Endometrium (tissue), 2 donors: ENCODE measurements around the gene DOK5.

Experiments
- FAIRE-seq: peaks from 2 replicates; lab custom pipeline; 2012; peaks lifted over from hg19 to GRCh38; lab: Jason Lieb, UNC
- donor health status: control.
- donor health status: control.

The DOK5 gene

DNA sequence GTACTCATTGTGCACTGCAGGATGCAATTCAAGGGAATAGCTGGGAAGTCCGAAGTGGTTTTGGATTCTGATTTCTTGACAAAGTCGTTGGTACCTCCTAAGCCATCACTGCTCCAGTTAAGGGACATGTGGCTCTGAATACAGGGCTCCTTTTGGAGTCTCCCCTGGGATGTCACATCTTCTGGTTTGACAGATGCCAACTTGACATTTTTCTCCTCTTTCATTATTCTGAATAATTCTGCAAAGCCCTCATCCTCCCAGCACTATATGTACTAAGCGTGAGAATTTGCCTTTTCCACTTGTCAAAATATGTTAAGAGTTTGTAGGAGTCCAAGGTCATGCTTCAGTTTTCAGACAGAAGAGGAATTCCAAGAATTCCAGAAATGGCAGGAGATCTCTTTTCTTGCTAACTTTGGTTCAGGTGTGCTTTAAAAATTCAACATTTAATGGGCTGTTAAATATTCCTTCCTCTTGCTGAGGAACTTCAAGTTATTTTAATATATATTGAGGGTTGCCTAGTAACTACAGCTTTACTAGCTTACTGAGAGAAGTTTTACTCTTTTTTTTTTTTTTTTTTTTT is 38.7 kb downstream of the DOK5 start:
- FAIRE-seq, result no peak

DNA sequence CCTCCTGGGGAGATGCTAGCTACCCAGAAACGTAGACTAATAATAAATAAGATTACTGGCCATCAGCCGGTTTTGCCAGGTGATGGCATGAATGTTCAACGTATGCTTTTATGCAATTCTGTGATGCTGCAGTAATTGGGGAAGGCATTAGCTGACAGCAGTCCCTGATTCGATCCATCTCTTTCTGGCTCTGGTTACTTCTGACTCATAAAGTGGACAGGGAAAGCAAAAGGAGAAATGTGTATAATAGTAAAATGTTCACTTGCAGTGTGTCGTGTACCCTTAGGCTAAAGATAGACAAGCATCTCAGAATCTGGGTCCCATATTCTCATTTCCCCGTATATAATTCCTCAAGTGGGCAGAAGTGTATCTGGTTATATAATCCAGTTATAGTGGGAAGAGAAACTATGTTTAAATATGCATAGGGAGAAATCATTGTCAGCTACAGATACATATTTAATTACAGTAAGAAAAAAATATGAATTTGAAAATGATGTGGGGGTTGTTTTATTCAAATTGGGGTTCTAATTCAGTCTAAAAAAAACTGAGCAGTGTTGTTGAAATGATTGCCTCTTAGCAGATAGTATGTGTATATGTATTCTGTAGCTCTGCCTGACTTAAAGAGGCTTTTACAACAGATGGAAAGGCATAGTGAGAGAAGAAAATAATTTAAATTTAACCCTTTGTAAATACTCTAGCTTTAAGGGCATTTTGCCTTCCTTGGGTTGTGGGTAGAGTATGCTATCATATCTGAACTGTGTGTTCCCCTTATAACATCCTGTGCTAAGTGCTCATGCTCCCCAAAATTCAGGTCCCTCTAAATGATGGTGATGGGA is 40.6 kb downstream of the DOK5 start:
- FAIRE-seq, result no peak

DNA sequence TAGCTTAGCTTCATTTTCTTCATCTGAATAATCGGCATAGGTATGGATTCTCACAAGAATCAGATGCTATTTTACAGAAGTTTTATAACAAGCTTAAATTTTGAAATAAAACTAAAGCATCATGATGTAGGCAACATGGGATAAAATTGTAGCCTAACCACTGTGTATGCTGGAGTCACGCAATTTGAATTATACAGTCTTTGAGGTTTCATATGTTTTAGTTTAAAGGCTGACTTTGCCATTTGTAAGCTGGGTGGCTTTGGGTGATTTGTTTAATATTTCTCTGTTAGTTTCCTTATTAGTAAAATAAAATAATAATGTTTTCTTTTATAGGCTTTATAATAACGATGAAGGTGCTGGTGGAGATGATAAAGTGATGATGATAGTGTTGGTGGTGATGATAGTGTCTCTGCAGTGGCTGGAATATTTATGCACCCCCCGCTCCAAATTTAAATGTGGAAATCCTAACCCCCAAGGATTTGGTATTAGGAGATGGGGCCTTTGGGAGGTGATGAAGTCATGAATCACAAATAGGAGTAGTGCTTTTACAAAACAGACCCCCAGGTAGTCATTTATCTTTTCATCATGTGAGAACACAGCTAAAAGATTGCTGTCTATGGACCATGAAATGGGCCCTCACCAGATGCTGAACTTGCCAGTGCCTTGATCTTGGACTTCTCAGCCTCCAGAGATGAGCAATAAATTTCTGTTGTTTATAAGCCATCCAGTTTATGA is 42.0 kb downstream of the DOK5 start:
- no peak for FAIRE-seq

DNA sequence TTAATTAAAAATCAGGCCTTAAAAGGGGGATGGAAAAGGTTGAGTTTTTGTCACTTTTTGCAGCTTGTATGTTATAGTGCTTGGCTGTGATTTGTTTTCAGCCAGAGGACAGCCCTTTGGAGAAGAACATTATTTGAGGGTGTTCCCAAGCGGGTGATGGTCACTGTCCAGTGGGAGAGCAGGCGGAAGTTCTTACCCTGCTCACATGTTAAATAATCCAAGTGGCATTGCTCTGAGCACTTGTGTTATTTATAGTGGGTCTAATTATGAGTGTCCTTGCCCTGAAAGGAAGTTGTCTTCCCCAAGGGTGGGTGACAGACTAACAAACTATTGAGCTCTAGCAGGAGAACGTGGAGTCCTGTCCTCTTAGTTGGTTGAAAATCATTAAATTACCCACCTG is 49.5 kb downstream of the DOK5 start:
- no peak for FAIRE-seq

DNA sequence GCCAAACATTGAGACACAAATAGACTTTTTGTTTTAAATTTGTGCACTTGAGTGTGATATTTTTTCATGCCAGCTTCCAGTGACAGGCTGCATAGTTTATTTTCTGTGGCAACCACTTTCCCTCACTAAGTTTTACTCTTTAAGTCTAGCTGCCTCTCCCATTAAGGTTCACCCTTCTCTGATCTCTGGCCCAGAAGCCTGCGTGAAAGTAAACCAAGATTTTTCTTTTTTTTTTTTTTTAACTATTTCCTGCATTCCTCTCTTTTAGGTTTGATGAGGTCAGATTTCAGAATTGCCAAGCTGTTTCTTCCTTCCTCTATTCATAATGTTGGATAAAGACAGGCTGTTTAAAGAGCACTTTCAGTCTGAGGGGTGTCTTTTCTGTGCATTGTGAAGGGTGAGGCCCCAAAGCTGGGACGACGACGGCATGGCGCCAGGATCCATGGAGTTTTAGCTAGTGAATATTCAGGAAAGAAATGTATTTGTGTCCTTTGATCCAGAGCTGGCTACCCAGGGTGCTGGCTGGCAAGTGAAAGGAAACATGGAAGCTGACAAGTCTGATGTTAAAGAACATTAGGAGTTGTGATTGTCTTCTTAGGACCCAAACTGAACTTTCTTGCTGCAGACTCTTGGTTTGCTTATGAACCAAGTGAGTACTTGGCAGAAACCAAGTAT is 50.7 kb downstream of the DOK5 start:
- no peak for FAIRE-seq

DNA sequence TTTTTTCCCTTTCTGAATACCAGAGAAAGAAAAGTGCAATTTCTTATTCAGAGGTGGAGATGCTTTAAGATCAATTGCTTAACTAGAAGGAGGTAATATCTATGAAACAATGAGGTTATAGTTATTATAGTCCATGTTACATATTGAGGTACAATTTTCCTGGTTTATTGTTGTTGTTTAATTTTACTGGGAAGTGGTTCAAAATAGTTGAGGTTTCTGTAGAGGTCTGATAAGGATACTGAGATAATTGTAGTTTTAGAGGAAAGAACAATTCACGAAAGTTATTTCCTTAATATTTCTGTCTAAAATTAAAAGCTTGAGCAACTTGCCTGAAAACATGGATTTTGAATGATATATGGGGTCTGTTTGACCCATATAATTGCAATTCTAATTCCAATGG is 51.4 kb downstream of the DOK5 start:
- FAIRE-seq, result no peak

DNA sequence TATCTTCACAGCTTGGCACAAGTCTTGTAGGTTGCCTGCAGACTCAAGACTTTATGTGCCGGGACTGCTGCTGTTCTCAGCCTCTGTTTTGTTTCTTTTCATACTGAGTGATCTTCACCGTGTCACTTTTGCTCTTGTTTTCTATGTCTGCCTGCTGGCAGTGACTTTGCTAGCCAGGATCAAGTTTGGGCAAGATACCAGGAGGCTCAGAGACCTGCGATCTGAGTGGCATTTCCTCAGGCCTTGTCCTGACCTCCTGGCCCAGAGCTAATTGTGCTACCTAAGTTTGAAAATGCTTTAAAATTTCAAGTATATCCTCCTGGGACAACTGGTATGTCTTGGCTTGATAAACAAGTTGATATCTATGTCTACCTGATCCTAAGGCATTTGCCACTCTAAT is 57.2 kb downstream of the DOK5 start:
- FAIRE-seq, result no peak

DNA sequence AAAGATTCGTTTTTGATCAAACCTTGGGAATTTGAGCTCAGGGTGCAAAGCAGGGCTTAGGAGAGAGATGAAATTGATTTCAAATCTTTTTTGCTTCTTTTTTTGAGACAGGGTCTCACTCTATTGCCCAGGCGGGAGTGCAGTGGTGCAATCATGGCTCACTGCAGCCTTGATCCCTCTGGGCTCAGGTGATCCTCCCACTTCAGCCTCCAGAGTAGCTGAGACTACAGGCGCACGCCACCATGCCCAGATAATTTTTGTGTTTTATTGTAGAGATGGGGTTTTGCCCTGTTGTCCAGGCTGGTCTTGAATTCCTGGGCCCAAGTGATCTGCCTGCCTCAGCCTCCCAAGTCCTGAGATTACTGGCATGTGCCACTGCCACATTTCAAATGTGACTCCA is 58.7 kb downstream of the DOK5 start:
- FAIRE-seq, result no peak

DNA sequence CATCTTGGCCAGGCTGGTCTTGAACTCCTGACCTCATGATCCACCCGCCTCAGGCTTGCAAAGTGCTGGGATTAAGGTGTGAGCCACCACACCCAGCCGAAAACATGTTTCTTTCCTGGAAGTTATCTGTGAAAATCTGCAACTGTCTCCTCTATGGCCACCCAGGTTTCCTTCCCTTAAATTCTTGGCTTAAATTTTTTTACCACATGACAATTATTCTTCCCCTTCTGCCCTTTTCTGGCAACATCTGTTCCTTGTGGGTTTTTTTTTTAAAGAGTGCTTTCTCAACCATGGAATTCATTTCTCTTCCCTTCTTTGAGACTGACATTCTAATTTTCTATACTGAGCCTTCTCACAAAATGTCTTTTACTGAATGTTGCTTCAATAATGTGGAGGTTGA is 59.6 kb downstream of the DOK5 start:
- no peak for FAIRE-seq

DNA sequence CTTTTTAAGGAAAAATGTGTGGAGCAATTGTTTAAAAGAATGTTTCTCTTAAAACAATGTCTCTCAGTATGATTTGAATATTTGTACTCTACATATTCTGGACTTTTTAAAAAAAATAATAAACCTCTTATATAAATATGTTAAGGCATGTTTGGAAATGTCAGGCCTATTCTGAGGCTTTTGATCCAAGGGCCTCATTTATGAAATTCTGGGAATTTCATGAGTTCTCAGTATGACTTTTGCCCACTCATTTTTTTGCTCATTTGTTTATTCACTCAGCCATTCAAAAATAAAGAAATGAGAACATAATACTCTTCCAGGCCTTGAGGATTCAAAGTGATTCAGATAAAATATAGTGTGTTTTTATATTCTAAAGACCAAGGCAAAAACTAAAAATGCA is 60.4 kb downstream of the DOK5 start:
- FAIRE-seq, result no peak

DNA sequence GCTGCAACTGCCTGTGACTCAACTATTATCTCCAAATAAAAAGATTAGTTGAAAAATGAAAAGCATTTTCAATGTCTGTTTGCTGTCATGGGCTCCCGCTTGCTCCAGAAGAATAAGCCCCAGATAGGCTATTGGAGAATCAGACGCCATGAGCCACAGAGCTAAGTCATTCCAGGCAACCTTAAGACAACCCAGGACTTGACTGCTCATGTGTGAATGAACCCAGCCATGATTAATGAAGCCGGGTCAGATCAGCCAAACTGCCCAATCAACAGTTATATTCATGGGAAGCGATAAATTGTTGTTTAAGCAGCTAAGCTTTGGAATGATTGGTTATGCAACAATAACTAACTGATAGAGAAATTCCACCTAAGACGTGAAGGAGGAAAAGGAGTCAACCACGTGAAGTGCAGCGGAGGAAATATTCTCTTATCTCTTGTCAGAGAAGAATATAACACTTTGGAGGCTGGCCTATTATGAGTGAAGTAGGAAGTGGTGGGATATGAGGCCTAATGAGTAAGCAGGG is 64.2 kb downstream of the DOK5 start:
- FAIRE-seq, result no peak

DNA sequence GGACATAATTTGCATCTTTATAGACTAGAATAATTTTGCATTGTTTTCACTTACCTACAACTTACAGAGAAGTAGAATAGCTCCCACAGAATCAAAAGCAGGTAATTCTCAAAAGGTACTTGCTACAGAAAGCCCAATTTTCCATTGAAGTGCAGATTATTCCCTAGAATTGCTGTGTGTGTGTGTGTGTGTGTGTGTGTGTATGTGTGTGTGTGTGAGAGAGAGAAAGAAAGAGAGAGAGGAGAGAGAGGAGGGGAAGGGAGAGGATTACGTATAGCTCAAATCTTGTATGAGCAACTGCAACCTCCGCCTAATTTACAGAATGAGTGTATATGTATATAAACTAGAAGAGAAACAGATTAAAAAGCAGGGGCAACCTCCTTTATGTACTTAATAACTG is 68.0 kb downstream of the DOK5 start:
- FAIRE-seq, result no peak

DNA sequence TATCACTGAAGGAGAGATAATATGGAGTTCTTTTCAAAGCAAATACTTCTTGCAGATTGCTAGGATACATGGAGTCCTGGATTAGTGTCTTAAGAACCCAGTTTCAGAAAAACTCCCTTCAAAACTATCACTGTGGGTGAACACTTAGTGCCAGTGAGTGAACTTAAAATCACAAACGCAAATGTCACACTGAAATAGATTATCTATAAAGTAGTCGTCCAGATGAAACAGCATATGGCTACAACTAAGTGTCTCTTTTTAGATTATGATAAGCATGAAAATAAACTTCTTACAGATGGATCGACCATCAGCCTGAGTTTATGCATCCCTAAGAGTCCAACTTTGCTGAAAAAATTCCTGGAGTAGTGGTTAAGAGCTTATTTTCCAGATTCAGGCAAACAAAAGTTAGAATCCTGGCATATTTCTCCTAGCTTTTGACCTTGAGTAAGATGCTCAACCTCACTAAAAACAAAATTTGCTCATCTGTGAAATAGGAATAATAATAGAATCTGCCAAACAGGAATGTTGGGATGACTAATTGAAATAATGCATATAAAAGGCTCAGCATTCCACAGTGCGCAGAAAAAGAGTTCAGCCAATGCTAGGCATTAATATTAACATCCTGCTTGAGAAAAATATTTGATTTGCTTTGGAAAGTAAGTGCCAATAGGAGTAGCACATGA is 70.4 kb downstream of the DOK5 start:
- FAIRE-seq, result no peak

DNA sequence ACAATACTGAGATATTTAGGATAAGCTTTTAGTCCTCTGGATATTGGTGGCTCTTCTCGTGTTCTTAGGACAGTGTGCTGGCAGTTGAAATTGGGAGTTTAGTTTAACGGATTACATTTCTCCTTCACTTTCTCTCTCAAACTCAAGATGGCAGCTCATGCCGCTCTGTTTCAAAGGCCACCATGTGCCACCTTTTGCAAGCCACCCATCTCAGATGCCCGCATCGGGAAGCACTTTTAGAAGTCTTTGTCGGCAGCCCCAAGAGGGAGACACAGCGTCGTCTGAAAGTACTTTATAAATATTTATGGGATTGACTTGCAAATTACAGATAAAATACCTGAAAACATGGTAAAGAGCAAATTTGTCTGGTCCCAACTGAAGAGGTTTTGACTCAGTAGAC is 73.5 kb downstream of the DOK5 start:
- FAIRE-seq, result no peak

DNA sequence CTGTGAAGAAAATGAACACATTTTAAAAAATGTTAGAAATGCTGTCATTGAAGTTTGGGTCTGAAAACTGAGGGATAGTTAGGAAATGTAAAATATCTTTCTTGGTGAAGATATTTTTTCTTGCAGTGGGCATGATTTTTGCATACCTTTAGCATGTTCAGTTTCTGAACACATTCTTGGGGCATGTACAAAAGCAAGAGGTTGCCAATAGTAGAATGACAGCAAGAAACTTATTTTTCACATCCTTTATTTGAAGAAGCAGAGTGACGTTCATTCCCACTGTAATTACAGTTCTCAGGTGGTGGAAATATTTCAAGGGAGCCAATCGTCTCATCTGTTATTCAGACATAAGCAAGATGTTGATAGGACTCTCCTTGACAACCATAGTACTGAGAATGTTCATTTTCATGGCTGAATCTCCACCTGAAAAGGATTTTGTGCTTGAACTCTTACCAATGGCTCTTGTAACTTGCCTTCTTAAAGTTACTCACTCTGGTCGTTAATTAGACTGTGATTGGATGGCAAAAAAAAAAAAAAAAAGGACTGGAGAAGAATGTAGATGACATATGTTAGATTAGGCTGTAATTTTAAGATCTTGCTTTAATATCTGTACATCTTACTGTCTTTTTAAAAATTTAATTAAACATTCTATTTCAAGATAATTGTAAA is 74.4 kb downstream of the DOK5 start:
- no peak for FAIRE-seq

DNA sequence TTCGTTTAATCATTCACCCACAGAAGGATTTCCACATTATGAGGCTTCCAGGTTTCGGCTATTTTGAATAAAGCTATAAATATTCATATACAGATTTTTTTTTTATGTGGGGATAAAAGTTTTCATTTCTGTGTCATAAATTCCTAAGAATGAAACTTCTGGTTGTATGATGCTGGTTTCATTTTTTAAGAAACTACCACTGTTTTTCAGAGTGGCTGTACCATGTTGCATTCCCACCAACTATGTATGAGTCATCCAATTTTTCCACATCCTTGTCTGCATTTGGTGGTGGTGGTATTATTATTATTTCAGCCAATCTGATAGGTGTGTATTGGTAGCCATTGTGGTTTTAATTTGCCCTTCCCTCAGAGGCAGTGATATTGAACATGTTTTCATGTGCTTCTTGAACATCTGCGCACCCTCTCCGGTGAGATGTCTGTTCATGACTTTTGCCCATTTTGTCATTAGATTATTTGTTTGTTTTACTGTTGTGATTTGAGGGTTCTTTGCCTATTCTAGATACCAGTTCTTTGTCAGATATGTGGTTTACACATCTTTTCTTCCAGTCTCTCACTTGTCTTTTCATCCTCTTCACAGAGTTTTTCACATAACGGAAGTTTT is 75.5 kb downstream of the DOK5 start:
- no peak for FAIRE-seq

DNA sequence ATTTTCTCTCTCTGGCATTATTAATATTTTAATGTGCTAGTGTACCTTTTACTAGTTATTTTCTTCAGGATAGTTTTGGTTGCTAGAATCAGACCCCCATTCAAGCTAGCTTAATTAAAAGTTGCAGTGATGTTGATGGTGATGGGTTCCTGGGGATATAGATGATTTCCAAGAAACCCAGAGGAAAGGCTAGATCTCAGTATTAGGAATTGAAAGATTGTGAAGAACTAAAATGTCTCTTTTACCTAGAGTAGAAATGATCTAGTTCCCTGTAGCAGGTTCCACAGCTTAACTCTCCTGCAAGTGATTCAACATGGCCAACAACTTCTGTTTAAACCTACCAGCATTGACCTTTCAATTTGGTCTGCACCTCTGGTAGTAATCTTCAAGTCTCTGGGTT is 78.6 kb downstream of the DOK5 start:
- no peak for FAIRE-seq

DNA sequence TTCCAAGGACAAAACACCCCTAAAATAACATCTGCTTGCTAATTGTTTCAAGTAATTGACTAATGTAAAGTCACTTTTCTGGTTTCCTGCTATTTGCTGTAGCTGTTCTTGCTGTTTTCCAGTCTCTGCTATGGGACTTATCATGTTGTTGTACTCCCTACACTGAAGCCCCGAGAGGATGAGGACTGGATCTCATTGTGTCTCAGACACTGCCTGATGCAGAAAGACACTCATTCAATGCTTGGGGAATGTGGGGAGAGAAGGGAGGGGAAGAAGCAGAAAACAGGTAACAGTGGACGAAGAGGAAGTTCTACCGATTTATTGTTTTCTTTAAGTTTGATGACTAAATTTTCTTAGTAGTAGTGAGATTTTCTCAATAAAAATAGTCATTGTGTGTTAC is 79.8 kb downstream of the DOK5 start:
- FAIRE-seq, result no peak

DNA sequence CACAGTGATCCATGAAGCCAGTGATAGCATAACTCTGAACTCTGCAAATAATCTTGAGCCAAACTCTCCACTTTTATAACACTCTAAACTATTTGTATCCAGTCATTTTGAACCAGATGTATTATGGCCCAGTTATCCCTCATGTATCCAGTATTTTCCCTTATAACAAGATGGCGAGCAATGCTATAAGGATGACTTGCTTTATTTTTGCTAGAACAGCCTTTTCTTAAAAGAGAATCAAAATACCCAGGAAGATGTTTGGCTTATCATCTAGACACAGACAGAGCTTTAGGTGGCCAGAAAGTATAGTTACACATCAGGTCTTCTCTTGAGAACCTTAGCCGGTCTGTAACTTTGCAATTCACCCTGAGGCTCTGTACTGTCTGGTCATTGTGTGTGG is 81.0 kb downstream of the DOK5 start:
- no peak for FAIRE-seq

DNA sequence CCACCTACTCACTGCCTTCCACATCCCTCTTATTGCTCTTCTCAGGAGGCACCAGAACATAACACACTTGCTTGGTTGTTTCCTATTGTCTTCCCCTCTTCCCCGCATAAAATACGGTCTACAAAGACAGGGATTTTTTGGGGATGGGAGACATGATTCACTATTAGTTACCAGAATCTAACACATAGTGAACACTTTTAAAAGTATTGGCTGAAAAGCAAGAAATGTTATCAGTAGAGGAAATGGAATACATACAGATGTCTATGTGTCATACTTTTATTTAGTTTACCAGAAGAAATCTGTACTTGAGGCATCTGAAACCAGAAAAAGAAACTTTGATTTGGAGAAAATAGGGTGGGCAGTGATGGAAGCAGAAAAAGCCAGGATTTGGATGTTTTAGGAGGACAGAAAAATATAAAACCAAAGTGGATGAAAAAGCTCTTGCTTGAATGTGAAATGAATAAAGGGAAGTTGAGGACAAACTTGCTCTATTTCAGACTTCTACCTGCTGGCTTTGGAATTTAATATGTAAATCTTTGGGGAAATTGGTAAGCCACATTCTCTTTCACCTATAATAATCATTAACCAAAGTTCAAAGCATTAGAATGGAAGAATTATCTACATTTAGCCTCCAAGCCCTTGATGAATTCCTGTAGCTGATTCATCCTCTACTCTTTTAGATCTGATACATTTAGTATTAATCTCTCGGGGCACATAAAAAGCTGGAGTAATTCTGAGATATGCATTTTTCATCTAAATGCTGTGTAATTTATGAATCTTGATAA is 82.6 kb downstream of the DOK5 start:
- no peak for FAIRE-seq
